Measurements from ENCODE around the gene ARFIP1.

- TF ChIP-seq POLR2AphosphoS5 (IDR thresholded peaks at IDR 0.05) (no peak), POLR2A (IDR thresholded peaks at IDR 0.05) (no peak), CTCF (IDR thresholded peaks at IDR 0.05) (no peak)
Measured at GRCh38 chr4:152836936-152837335, 57.2 kb downstream of the ARFIP1 start.
